ENCODE results near the gene ERCC6L2. TPM values are rescaled to one million over a fixed set of nuclear protein-coding genes. Genes with fewer than 3 reads are reported as not detected.

The ERCC6L2 gene
- total and polyA plus RNA-seq, 10 of the 15 experiments (the other 5 are each of a cell fraction or from before 2014, with no cell fraction given): 8.1 to 45.0 (median 22.6) TPM

- no peaks in the 10 kb centered on the region for H3K36me3 ChIP-seq (ENCODE audit: control insufficient read depth in 2 of 2, insufficient read depth in 2 of 2, low read length in 1 of 2)
- ATAC-seq (no peak), FAIRE-seq (no peak), DNase-seq (ENCODE audit: low read depth, low spot score) (no peak)
- no peak overlapping the region for H3K27ac ChIP-seq (ENCODE audit: control insufficient read depth, insufficient read depth)
- H3K9ac ChIP-seq (ENCODE audit: control insufficient read depth, insufficient read depth, low read length): no peak overlapping the region
- no peak overlapping the region for H2AFZ ChIP-seq (ENCODE audit: control insufficient read depth, low read depth, low read length)
- CTCF ChIA-PET: interaction anchor here (1.1 to 1.3 kb wide), 2 partner anchors 11 to 15 kb away, joined by 3 read pairs; no protein-coding TSS in a partner anchor
- TF ChIP-seq CREB1 (IDR thresholded peaks at IDR 0.05; ENCODE audit: low read depth): no peak
- TF ChIP-seq, protein P1, sequence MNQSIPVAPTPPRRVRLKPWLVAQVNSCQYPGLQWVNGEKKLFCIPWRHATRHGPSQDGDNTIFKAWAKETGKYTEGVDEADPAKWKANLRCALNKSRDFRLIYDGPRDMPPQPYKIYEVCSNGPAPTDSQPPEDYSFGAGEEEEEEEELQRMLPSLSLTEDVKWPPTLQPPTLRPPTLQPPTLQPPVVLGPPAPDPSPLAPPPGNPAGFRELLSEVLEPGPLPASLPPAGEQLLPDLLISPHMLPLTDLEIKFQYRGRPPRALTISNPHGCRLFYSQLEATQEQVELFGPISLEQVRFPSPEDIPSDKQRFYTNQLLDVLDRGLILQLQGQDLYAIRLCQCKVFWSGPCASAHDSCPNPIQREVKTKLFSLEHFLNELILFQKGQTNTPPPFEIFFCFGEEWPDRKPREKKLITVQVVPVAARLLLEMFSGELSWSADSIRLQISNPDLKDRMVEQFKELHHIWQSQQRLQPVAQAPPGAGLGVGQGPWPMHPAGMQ (IDR thresholded peaks at IDR 0.05; ENCODE audit: borderline replicate concordance): no peak
- 0 out of 2 replicates have a peak, but pooled peaks have one; percentile 13 for TF ChIP-seq SPI1 (IDR thresholded peaks at IDR 0.05; ENCODE audit: borderline replicate concordance, insufficient read depth, low read depth, low read length)
- no peak for TF ChIP-seq SUPT20H (IDR thresholded peaks at IDR 0.05; ENCODE audit: borderline replicate concordance, control insufficient read depth, low read depth, low read length)
- H3K4me3 ChIP-seq: no peak overlapping the region
- intact Hi-C loops (cut with micrococcal nuclease; ENCODE audit: unreplicated experiment) (no loop called here), in situ Hi-C loops (cut with MboI) (loop anchor here (10.0 kb wide), 1 partner anchor 366 kb away; no protein-coding TSS in a partner anchor)
- RAD21 ChIA-PET (ENCODE audit: unreplicated experiment): no interaction called here
- no peak overlapping the region for H3K4me2 ChIP-seq (ENCODE audit: control insufficient read depth, insufficient read depth)
- no peaks in the 10 kb centered on the region for H4K20me1 ChIP-seq (ENCODE audit: control insufficient read depth, insufficient read depth)
- WGBS (ENCODE audit: insufficient coverage, insufficient replicate concordance, low lambda C conversion rate, missing lambda C conversion rate): 67% methylated on average over 1 of the region's 1 CpG
- SMC1A ChIA-PET (ENCODE audit: uncharacterized antibody, unreplicated experiment): no interaction called here
- no peaks in the 10 kb centered on the region for H3K27me3 ChIP-seq (replicated peaks in 1 of 2; ENCODE audit: control insufficient read depth in 2 of 2, insufficient read depth in 2 of 2, low read length in 1 of 2)
- H3K9me3 ChIP-seq (replicated peaks; ENCODE audit: control insufficient read depth, insufficient read depth, low read length): no peaks in the 10 kb centered on the region
- BruUV-seq (replicated peaks): no TSS peak
- no peaks in the 10 kb centered on the region for H3K4me1 ChIP-seq (ENCODE audit: control insufficient read depth, insufficient read depth, low read length)
- POLR2A ChIA-PET: no interaction called here
- peaks cover 15% of the 10 kb centered on the region for H3K79me2 ChIP-seq (ENCODE audit: control insufficient read depth, insufficient read depth, low read length)
Observed at GRCh38 chr9:95870352-95870751, 5.1 kb upstream of the ERCC6L2 start.

GRCh38 chr9:95870906-95871305 lies 4.6 kb upstream of the ERCC6L2 start:
- Histone ChIP-seq H3K79me2 (ENCODE audit: control insufficient read depth, insufficient read depth, low read length) (peaks cover 16% of the 10 kb centered on the region), H3K27me3 (replicated peaks in 1 of 2; ENCODE audit: control insufficient read depth in 2 of 2, insufficient read depth in 2 of 2, low read length in 1 of 2) (no peaks in the 10 kb centered on the region), H3K36me3 (ENCODE audit: control insufficient read depth in 2 of 2, insufficient read depth in 2 of 2, low read length in 1 of 2) (no peaks in the 10 kb centered on the region), H3K4me3 (no peak overlapping the region), H4K20me1 (ENCODE audit: control insufficient read depth, insufficient read depth) (no peaks in the 10 kb centered on the region), H3K9ac (ENCODE audit: control insufficient read depth, insufficient read depth, low read length) (no peak overlapping the region), H3K9me3 (replicated peaks; ENCODE audit: control insufficient read depth, insufficient read depth, low read length) (no peaks in the 10 kb centered on the region), H3K4me1 (ENCODE audit: control insufficient read depth, insufficient read depth, low read length) (no peaks in the 10 kb centered on the region), H3K27ac (ENCODE audit: control insufficient read depth, insufficient read depth) (no peak overlapping the region), H3K4me2 (ENCODE audit: control insufficient read depth, insufficient read depth) (no peak overlapping the region), H2AFZ (ENCODE audit: control insufficient read depth, low read depth, low read length) (no peak overlapping the region)
- no peak for ATAC-seq
- no TSS peak for BruUV-seq (replicated peaks)
- in situ Hi-C loops (cut with MboI) (loop anchor here (10.0 kb wide), 1 partner anchor 366 kb away; no protein-coding TSS in a partner anchor), intact Hi-C loops (cut with micrococcal nuclease; ENCODE audit: unreplicated experiment) (no loop called here)
- no peak for DNase-seq (ENCODE audit: low read depth, low spot score)
- ChIA-PET RAD21 (ENCODE audit: unreplicated experiment) (no interaction called here), SMC1A (ENCODE audit: uncharacterized antibody, unreplicated experiment) (interaction anchor here (0.6 kb wide), 1 partner anchor 740 kb away, joined by 4 read pairs; no protein-coding TSS in a partner anchor), POLR2A (no interaction called here), CTCF (interaction anchor here (1.1 to 1.3 kb wide), 2 partner anchors 11 to 16 kb away, joined by 3 read pairs; no protein-coding TSS in a partner anchor)
- FAIRE-seq: no peak
- WGBS (ENCODE audit: insufficient coverage, insufficient replicate concordance, low lambda C conversion rate, missing lambda C conversion rate): 100% methylated on average over 1 of the region's 1 CpG
- no peak for TF ChIP-seq RB1 (IDR thresholded peaks at IDR 0.05; ENCODE audit: borderline replicate concordance)
- TF ChIP-seq ZBTB33 (IDR thresholded peaks at IDR 0.05): no peak
- no peak for TF ChIP-seq ETV6 (conservative IDR thresholded peaks at IDR 0.05 in 1 of 2, IDR thresholded peaks at IDR 0.05 in 1 of 2; ENCODE audit: borderline replicate concordance in 1 of 2, low read depth in 1 of 2)
- TF ChIP-seq EED (IDR thresholded peaks at IDR 0.05; ENCODE audit: low read depth): no peak
- TF ChIP-seq, protein P2, sequence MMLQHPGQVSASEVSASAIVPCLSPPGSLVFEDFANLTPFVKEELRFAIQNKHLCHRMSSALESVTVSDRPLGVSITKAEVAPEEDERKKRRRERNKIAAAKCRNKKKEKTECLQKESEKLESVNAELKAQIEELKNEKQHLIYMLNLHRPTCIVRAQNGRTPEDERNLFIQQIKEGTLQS (IDR thresholded peaks at IDR 0.05; ENCODE audit: borderline replicate concordance, extremely low read depth, low read depth, low read length): no peak
- no peak for TF ChIP-seq MTA2 (IDR thresholded peaks at IDR 0.05; ENCODE audit: low read depth)
- TF ChIP-seq SP1 (IDR thresholded peaks at IDR 0.05; ENCODE audit: low read depth, low read length): no peak
- no peak for TF ChIP-seq ZNF274 (IDR thresholded peaks at IDR 0.05; ENCODE audit: insufficient read depth, insufficient read length)
- no peak for TF ChIP-seq FOXK2 (IDR thresholded peaks at IDR 0.05)
- no peak for TF ChIP-seq HCFC1 (IDR thresholded peaks at IDR 0.05; ENCODE audit: low read length)
- no peak for TF ChIP-seq SREBF1 (IDR thresholded peaks at IDR 0.05; ENCODE audit: low read length)

Measured in GM12878 (cell line).